GM12878 (cell line): ENCODE data around the gene DNPEP. TPM values are rescaled to one million over a fixed set of nuclear protein-coding genes. Genes with fewer than 3 reads are reported as not detected.

Experiments
- ATAC-seq: fragments of 200-7000 bp; cut with Tn5 transposase; 3 replicates; pipeline ENCODE4 v1.9.1; 2020; ENCODE audit warnings: mild to moderate bottlenecking, moderate library complexity
- BruUV-seq: library from RNA; stranded (reverse); fragments of 400-500 nt; replicated peaks from 2 replicates; lab custom pipeline; 2021; lab: Mats Ljungman, UMichigan
- CTCF ChIA-PET: fragments of 300-600 bp; sonication (Branson Sonifier 250); formaldehyde crosslinking; extraction: SDS; loops from one replicate; lab custom pipeline; 2021; ENCODE audit warnings: inconsistent platforms; lab: Yijun Ruan, JAX
- POLR2A ChIA-PET: fragments of 350-600 bp; formaldehyde crosslinking; extraction: SDS; loops from one replicate; lab custom pipeline; 2021; ENCODE audit warnings: inconsistent platforms; lab: Charles Lee
- RAD21 ChIA-PET: fragments of 300-600 bp; sonication (Branson Sonifier 250); formaldehyde crosslinking; loops from one replicate; lab custom pipeline; 2023; ENCODE audit warnings: antibody characterized with exemption; ENCODE audit not compliant: unreplicated experiment; lab: Charles Lee
- SMC1A ChIA-PET: fragments of 300-600 bp; sonication (Branson Sonifier 250); formaldehyde crosslinking; loops from one replicate; lab custom pipeline; 2023; ENCODE audit not compliant: unreplicated experiment, uncharacterized antibody; lab: Charles Lee
- DNase-seq: peaks from one replicate; pipeline ENCODE4 v3.0.0-alpha.2; 2011; ENCODE audit warnings: low read depth, low spot score
- FAIRE-seq: peaks from 3 replicates; lab custom pipeline; 2011; peaks lifted over from hg19 to GRCh38; lab: Jason Lieb, UNC
- H2AFZ ChIP-seq: 2 replicates; pipeline ENCODE4 v1.6.0; 2011; ENCODE audit warnings: low read depth, low read length, control low read depth; ENCODE audit not compliant: control insufficient read depth
- H3K27ac ChIP-seq: 2 replicates; pipeline ENCODE4 v1.5.1; 2011; ENCODE audit warnings: control low read depth; ENCODE audit not compliant: control insufficient read depth, insufficient read depth
- H3K27me3 ChIP-seq, 2 experiments: replicated peaks in 1 of 2; 2 replicates each; pipeline versions ENCODE4 v1.6.0 to v1.6.1; 2011; ENCODE audit warnings: low read length in 1 of 2; ENCODE audit not compliant: control insufficient read depth in 2 of 2, insufficient read depth in 2 of 2
- H3K36me3 ChIP-seq, 2 experiments: 2 replicates each; pipeline ENCODE4 v1.5.1; 2011; ENCODE audit warnings: low read length in 1 of 2; ENCODE audit not compliant: control insufficient read depth in 2 of 2, insufficient read depth in 2 of 2
- H3K4me1 ChIP-seq: 2 replicates; pipeline ENCODE4 v1.6.1; 2011; ENCODE audit warnings: mild to moderate bottlenecking, low read length, moderate library complexity, mixed read lengths; ENCODE audit not compliant: control insufficient read depth, insufficient read depth
- H3K4me2 ChIP-seq: 2 replicates; pipeline ENCODE4 v1.6.0; 2011; ENCODE audit warnings: control low read depth; ENCODE audit not compliant: control insufficient read depth, insufficient read depth
- H3K4me3 ChIP-seq: fragments of 200-600 bp; sonication (generic); 2 replicates; pipeline ENCODE4 v1.5.1; 2016
- H3K79me2 ChIP-seq: 2 replicates; pipeline ENCODE4 v1.6.0; 2011; ENCODE audit warnings: low read length; ENCODE audit not compliant: control insufficient read depth, insufficient read depth
- H3K9ac ChIP-seq: 2 replicates; pipeline ENCODE4 v1.8.0; 2011; ENCODE audit warnings: low read length, control low read depth, mixed read lengths; ENCODE audit not compliant: control insufficient read depth, insufficient read depth
- H3K9me3 ChIP-seq: replicated peaks from 3 replicates; pipeline ENCODE4 v1.5.1; 2011; ENCODE audit warnings: mild to moderate bottlenecking, low read length; ENCODE audit not compliant: control insufficient read depth, insufficient read depth
- H4K20me1 ChIP-seq: 2 replicates; pipeline ENCODE4 v1.6.0; 2011; ENCODE audit not compliant: control insufficient read depth, insufficient read depth
- CUX1 ChIP-seq: IDR thresholded peaks from 2 replicates; pipeline ENCODE4 v1.6.1; 2012; ENCODE audit warnings: improper control_type of control experiment, low read depth, low read length; ENCODE audit not compliant: insufficient replicate concordance
- HDAC6 ChIP-seq: fragments of 200-600 bp; sonication (generic); IDR thresholded peaks from one replicate; pipeline ENCODE4 v1.8.0; 2017; ENCODE audit warnings: antibody characterized with exemption; ENCODE audit not compliant: unreplicated experiment
- MYC ChIP-seq: IDR thresholded peaks from 2 replicates; pipeline ENCODE4 v1.6.1; 2011; ENCODE audit warnings: mild to moderate bottlenecking, low read length, moderate library complexity, inconsistent platforms; ENCODE audit not compliant: insufficient read depth, insufficient replicate concordance, insufficient read length, severe bottlenecking
- NKRF ChIP-seq: fragments of 450-650 bp; conservative IDR thresholded peaks from 2 replicates; pipeline ENCODE4 v1.6.1; 2017; ENCODE audit warnings: mild to moderate bottlenecking, moderate library complexity
- RCOR1 ChIP-seq: conservative IDR thresholded peaks from 2 replicates; pipeline ENCODE4 v1.6.1; 2012; ENCODE audit warnings: low read depth, low read length, improper control_type of control experiment
- RELB ChIP-seq: fragments of 450-650 bp; IDR thresholded peaks from 2 replicates; pipeline ENCODE4 v1.6.1; 2017; ENCODE audit warnings: low read depth, mild to moderate bottlenecking, moderate library complexity
- SUZ12 ChIP-seq: fragments of 200-600 bp; sonication (generic); IDR thresholded peaks from one replicate; pipeline ENCODE4 v1.6.1; 2018; ENCODE audit warnings: antibody characterized with exemption, mild to moderate bottlenecking; ENCODE audit not compliant: unreplicated experiment
- ZBTB33 ChIP-seq: fragments of 450-650 bp; IDR thresholded peaks from 2 replicates; pipeline ENCODE4 v1.6.1; 2017; ENCODE audit warnings: mild to moderate bottlenecking
- WGBS: methylation state at CpG from one replicate; pipeline ENCODE4 v1.1.6; 2016; ENCODE audit warnings: low lambda C conversion rate; ENCODE audit not compliant: insufficient replicate concordance, insufficient coverage; ENCODE audit errors: missing lambda C conversion rate; 5-methylcytosine and 5-hydroxymethylcytosine counted together
- in situ Hi-C: fragments of 300-500 bp; cut with MboI; formaldehyde crosslinking; loops from 9 replicates; pipeline ENCODE4 v1.14.3; 2018; ENCODE audit warnings: mixed read lengths
- intact Hi-C: fragments of 100-400 bp; cut with micrococcal nuclease; formaldehyde crosslinking; loops from one replicate; pipeline ENCODE4 v1.14.2; 2022; ENCODE audit not compliant: unreplicated experiment
- polyA plus RNA-seq, 11 experiments: library from polyadenylated mRNA; depleted of rRNA in 4 of 11; unstranded in 6 of 11; stranded (reverse) in 5 of 11; fragments of >200 nt; fragmentation: Nextera tagmentation in 4 of 11; fragmentation: Illumina TruSeq in 1 of 11; extraction: Ambion mirVana in 4 of 11; extraction: Trizol in 1 of 11; gene quantifications; 1 replicate in 1 of 11; 2 replicates in 10 of 11; pipeline versions ENCODE4 v1.2.1 to v1.2.3, GENCODE V29; 2011 to 2016; ENCODE audit warnings: inconsistent platforms in 2 of 11, missing spikeins in 2 of 11, low read depth in 1 of 11
- total RNA-seq, 4 experiments: library from RNA; depleted of rRNA in 3 of 4; stranded (reverse); fragments of >200 nt in 3 of 4; fragmentation: Illumina TruSeq in 1 of 4; extraction: Trizol in 1 of 4; gene quantifications; 2 replicates each; pipeline versions ENCODE4 v1.2.1 to v1.2.3, GENCODE V29; 2013 to 2021

DNPEP gene
- total and polyA plus RNA-seq, 10 of the 15 experiments (the other 5 are each of a cell fraction or from before 2014, with no cell fraction given), result 33.1 to 82.0 (median 64.1) TPM

DNA sequence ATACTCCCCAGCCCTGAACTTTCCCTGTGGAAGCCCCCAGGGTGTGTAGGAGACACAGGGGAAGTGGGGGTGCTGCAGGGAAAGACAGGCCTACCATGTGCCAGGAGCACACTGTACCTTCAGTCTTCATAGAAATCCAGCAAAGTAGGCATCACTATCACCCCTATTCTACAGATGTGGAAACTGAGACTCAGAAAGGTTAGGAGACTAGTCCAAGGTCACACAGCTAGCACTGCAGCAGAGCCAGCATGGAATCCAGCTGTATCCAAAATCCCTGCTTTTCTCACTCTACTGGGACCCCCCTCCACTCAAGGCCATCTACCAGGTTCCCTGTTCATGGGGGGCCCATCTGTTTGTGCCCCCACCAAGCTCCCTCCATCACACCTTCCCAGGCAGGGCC is 6.8 kb downstream of the DNPEP start (continued):
- TF ChIP-seq NKRF (no peak), SUZ12 (no peak), HDAC6 (no peak)
- TF ChIP-seq, all 136 proteins: peak for 0

DNA sequence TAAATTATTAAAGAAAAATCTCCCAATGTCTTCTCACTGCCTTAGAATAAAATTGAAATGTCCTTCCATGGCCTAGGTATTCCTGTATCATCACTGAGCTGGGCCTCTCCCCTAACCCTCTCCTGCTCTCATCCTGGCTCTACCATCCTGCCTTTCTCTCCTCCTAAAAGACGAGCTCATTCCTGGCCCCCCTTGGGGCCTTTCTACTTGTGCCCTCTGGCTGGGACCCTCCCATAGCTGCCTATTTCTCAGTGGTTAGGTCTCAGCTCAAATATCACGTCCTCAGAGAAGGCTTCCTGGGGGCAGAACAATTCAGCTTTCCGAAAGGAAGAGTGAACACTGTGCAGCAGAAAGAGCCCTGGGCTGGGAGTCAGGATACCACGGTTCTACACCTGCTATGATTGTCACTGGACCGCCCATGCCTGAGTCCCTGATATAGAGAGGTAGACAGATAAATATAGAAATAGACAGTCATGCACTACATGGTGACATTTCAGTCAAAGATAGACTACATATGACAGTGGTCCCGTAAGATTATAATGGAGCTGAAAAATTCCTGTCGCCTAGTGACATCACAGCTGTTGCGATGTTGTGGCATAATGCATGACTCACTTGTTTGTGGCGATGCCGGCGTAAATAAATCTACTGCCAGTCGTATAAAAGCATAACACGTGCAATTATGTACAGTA is 9.4 kb downstream of the DNPEP start:
- CTCF ChIA-PET, result interaction anchor here (0.6 to 1.0 kb wide), 4 partner anchors 9 to 1062 kb away, joined by 3 read pairs; partner anchors contain the start of gene DNPEP
- BruUV-seq, result no TSS peak
- no peak overlapping the region for H3K4me3 ChIP-seq
- WGBS, result 90% methylated on average over 13 of the region's 13 CpGs
- H3K79me2 ChIP-seq, result no peaks in the 10 kb centered on the region
- H4K20me1 ChIP-seq, result no peaks in the 10 kb centered on the region
- no peaks in the 10 kb centered on the region for H3K9me3 ChIP-seq
- H3K4me1 ChIP-seq, result no peaks in the 10 kb centered on the region
- intact Hi-C loops, result no loop called here
- in situ Hi-C loops, result no loop called here
- H3K27ac ChIP-seq, result no peak overlapping the region
- H3K27me3 ChIP-seq, result no peaks in the 10 kb centered on the region
- RAD21 ChIA-PET, result interaction anchor here (1.4 kb wide), 1 partner anchor 9 kb away, joined by 4 read pairs; the partner anchor contains the start of gene DNPEP
- SMC1A ChIA-PET, result interaction anchor here (1.2 to 1.3 kb wide), 2 partner anchors 9 to 25 kb away, joined by 3 to 4 read pairs; no protein-coding TSS in a partner anchor
- H2AFZ ChIP-seq, result no peak overlapping the region
- FAIRE-seq, result no peak
- no peak overlapping the region for H3K4me2 ChIP-seq
- POLR2A ChIA-PET, result interaction anchor here (0.9 kb wide), 1 partner anchor 12 kb away, joined by 3 read pairs; no protein-coding TSS in a partner anchor
- H3K36me3 ChIP-seq, result peaks cover 4 to 27% of the 10 kb centered on the region in 2 experiments; a peak in 3 of 4 replicates
- DNase-seq, result no peak
- no peak overlapping the region for H3K9ac ChIP-seq
- no peak for ATAC-seq
- TF ChIP-seq RCOR1 (no peak), RELB (no peak), CUX1 (no peak), MYC (no peak), ZBTB33 (no peak)
